ENCODE results near the gene C2orf81.
A peak's percentile ranks its signal among the peaks of the same experiment; 100 is the strongest.
"Not testable (repeated sequence)": the region's sequence is repeated elsewhere in the genome, so short reads cannot be mapped to it uniquely, and the experiment has no call there.

Gene C2orf81

GRCh38 chr2:74423231-74424095 lies 2.0 kb upstream of the C2orf81 start:
- no peak for DNase-seq

- not testable (repeated sequence) for DNase-seq
Measured at GRCh38 chr2:74420443-74421103, 846 bp downstream of the C2orf81 start.

- no peak for DNase-seq
Measured at GRCh38 chr2:74420006-74420405, 1.4 kb downstream of the C2orf81 start.

GRCh38 chr2:74419345-74419744 lies 2.1 kb downstream of the C2orf81 start:
- no peak for DNase-seq

- no peak for DNase-seq
Measured at GRCh38 chr2:74418312-74418711, 3.1 kb downstream of the C2orf81 start.

- DNase-seq: no peak
Measured at GRCh38 chr2:74417763-74418162, 3.7 kb downstream of the C2orf81 start.

GRCh38 chr2:74417197-74417596 lies 4.2 kb downstream of the C2orf81 start:
- no peak for DNase-seq

GRCh38 chr2:74416778-74417177 lies 4.6 kb downstream of the C2orf81 start:
- DNase-seq: no peak

- DNase-seq: no peak
Measured at GRCh38 chr2:74415762-74416395, 5.5 kb downstream of the C2orf81 start.

- no peak for DNase-seq
Measured at GRCh38 chr2:74414881-74415761, 6.3 kb downstream of the C2orf81 start.

GRCh38 chr2:74414441-74414840 lies 7.0 kb downstream of the C2orf81 start:
- DNase-seq: no peak

- no peak for DNase-seq
Measured at GRCh38 chr2:74413001-74413698, 8.3 kb downstream of the C2orf81 start.

GRCh38 chr2:74407682-74408081 lies 13.7 kb downstream of the C2orf81 start:
- DNase-seq: no peak

GRCh38 chr2:74406035-74406434 lies 15.4 kb downstream of the C2orf81 start:
- DNase-seq: no peak

- no peak for DNase-seq
Measured at GRCh38 chr2:74401891-74402290, 19.5 kb downstream of the C2orf81 start.

- no peak for DNase-seq
Measured at GRCh38 chr2:74399785-74400184, 21.6 kb downstream of the C2orf81 start.

GRCh38 chr2:74396149-74396548 lies 25.3 kb downstream of the C2orf81 start:
- no peak for DNase-seq

GRCh38 chr2:74393525-74393924 lies 27.9 kb downstream of the C2orf81 start:
- no peak for DNase-seq

- no peak for DNase-seq
Measured at GRCh38 chr2:74392449-74392743, 29.0 kb downstream of the C2orf81 start.

- DNase-seq: peak; percentile 96
Measured at GRCh38 chr2:74391580-74392448, 29.6 kb downstream of the C2orf81 start.

- DNase-seq: no peak
Measured at GRCh38 chr2:74391209-74391579, 30.2 kb downstream of the C2orf81 start.
